ENCODE measurements around the gene AP2A2. TPM values are rescaled to one million over a fixed set of nuclear protein-coding genes. Genes with fewer than 3 reads are reported as not detected.

The AP2A2 gene
- total RNA-seq, 1 donor from 2014 or later: 105 TPM

GRCh38 chr11:914747-915501 lies 10.7 kb upstream of the AP2A2 start:
- Mint-ChIP-seq H3K4me3 (ENCODE audit: unreplicated experiment) (no peak overlapping the region), H3K4me1 (ENCODE audit: low read depth, unreplicated experiment) (peaks cover 5% of the 10 kb centered on the region), H3K27me3 (ENCODE audit: low read depth, unreplicated experiment) (peaks cover 5% of the 10 kb centered on the region), H3K27ac (ENCODE audit: unreplicated experiment) (no peak overlapping the region), H3K9me3 (ENCODE audit: unreplicated experiment) (no peaks in the 10 kb centered on the region), H3K36me3 (ENCODE audit: low read depth, unreplicated experiment) (peaks cover 2% of the 10 kb centered on the region)
- H3K9ac ChIP-seq (ENCODE audit: low read length): no peak overlapping the region
- no peaks in the 10 kb centered on the region for H3K36me3 ChIP-seq (ENCODE audit: insufficient read depth, low read length)
- TF ChIP-seq CTCF (IDR thresholded peaks at IDR 0.05; ENCODE audit: insufficient read depth, low read depth, low read length) (no peak), EZH2 (IDR thresholded peaks at IDR 0.05; ENCODE audit: insufficient read depth, low read length) (no peak)
- no peak overlapping the region for H2AFZ ChIP-seq (ENCODE audit: low read depth, low read length)
- DNase-seq (ENCODE audit: low read depth) (no peak), FAIRE-seq (no peak)
- no peaks in the 10 kb centered on the region for H3K27me3 ChIP-seq (ENCODE audit: insufficient read depth, low read length)
- no peak overlapping the region for H3K4me3 ChIP-seq (ENCODE audit: insufficient read depth, low read depth, low read length)
- no peak overlapping the region for H3K4me2 ChIP-seq (ENCODE audit: low read length)
- peaks cover 7% of the 10 kb centered on the region for H3K79me2 ChIP-seq (ENCODE audit: insufficient read depth, low read length)
- H3K9me3 ChIP-seq (ENCODE audit: insufficient read depth, low read depth, low read length): no peaks in the 10 kb centered on the region
- no peak overlapping the region for H3K27ac ChIP-seq (ENCODE audit: low read depth, low read length)
- H4K20me1 ChIP-seq (ENCODE audit: insufficient read depth, low read length): no peaks in the 10 kb centered on the region
- H3K4me1 ChIP-seq (ENCODE audit: insufficient read depth, low read length): peaks cover 6% of the 10 kb centered on the region

GRCh38 chr11:917426-917825 lies 8.2 kb upstream of the AP2A2 start:
- no peaks in the 10 kb centered on the region for H3K27me3 ChIP-seq (ENCODE audit: insufficient read depth, low read length)
- H3K4me1 ChIP-seq (ENCODE audit: insufficient read depth, low read length): no peaks in the 10 kb centered on the region
- H3K79me2 ChIP-seq (ENCODE audit: insufficient read depth, low read length): no peaks in the 10 kb centered on the region
- Mint-ChIP-seq H3K4me3 (ENCODE audit: unreplicated experiment) (no peak overlapping the region), H3K36me3 (ENCODE audit: low read depth, unreplicated experiment) (peaks cover 2% of the 10 kb centered on the region), H3K27ac (ENCODE audit: unreplicated experiment) (no peak overlapping the region), H3K9me3 (ENCODE audit: unreplicated experiment) (no peaks in the 10 kb centered on the region), H3K27me3 (ENCODE audit: low read depth, unreplicated experiment) (peaks cover 5% of the 10 kb centered on the region), H3K4me1 (ENCODE audit: low read depth, unreplicated experiment) (no peaks in the 10 kb centered on the region)
- TF ChIP-seq CTCF (IDR thresholded peaks at IDR 0.05; ENCODE audit: insufficient read depth, low read depth, low read length) (no peak), EZH2 (IDR thresholded peaks at IDR 0.05; ENCODE audit: insufficient read depth, low read length) (no peak)
- no peak overlapping the region for H2AFZ ChIP-seq (ENCODE audit: low read depth, low read length)
- FAIRE-seq: no peak
- H3K4me3 ChIP-seq (ENCODE audit: insufficient read depth, low read depth, low read length): no peak overlapping the region
- H3K4me2 ChIP-seq (ENCODE audit: low read length): no peak overlapping the region
- no peak overlapping the region for H3K27ac ChIP-seq (ENCODE audit: low read depth, low read length)
- H4K20me1 ChIP-seq (ENCODE audit: insufficient read depth, low read length): no peaks in the 10 kb centered on the region
- H3K9me3 ChIP-seq (ENCODE audit: insufficient read depth, low read depth, low read length): no peaks in the 10 kb centered on the region
- H3K9ac ChIP-seq (ENCODE audit: low read length): no peak overlapping the region
- no peaks in the 10 kb centered on the region for H3K36me3 ChIP-seq (ENCODE audit: insufficient read depth, low read length)
- DNase-seq (ENCODE audit: low read depth): no peak
